CD4-positive, alpha-beta T cell (primary cell): ENCODE results near the gene ANKRD13D. TPM values are rescaled to one million over a fixed set of nuclear protein-coding genes. Genes with fewer than 3 reads are reported as not detected.

Experiments
- ATAC-seq: fragments of 200-7000 bp; cut with Tn5 transposase; one replicate; pipeline ENCODE4 v1.10.0; 2022; ENCODE audit warnings: mild to moderate bottlenecking; ENCODE audit not compliant: poor library complexity
- CTCF ChIA-PET: fragments of 350-600 bp; sonication (Branson Sonifier 250); formaldehyde crosslinking; loops from one replicate; lab custom pipeline; 2021; ENCODE audit warnings: antibody characterized with exemption, inconsistent platforms; lab: Charles Lee
- POLR2A ChIA-PET: fragments of 350-600 bp; sonication (Branson Sonifier 250); formaldehyde crosslinking; loops from one replicate; lab custom pipeline; 2021; ENCODE audit warnings: antibody characterized with exemption, inconsistent platforms; lab: Charles Lee
- DNase-seq, 14 experiments: peaks; one replicate each; pipeline ENCODE4 v3.0.0-alpha.2; 2013 to 2020; ENCODE audit warnings: mixed read lengths in 2 of 14
- H3K27ac ChIP-seq, 2 donors: one replicate each; pipeline versions ENCODE4 v1.5.1 to v1.7.0; 2013; ENCODE audit warnings: low read length in 2 of 2, low read depth in 1 of 2, mild to moderate bottlenecking in 1 of 2
- H3K27me3 ChIP-seq, 2 experiments: 1 replicate in 1 of 2; 2 replicates in 1 of 2; pipeline versions ENCODE4 v1.6.1 to v1.7.0; 2013; ENCODE audit warnings: low read length in 2 of 2, control low read depth in 1 of 2, mild to moderate bottlenecking in 1 of 2, moderate library complexity in 1 of 2; ENCODE audit not compliant: insufficient read depth in 2 of 2, control insufficient read depth in 1 of 2
- H3K36me3 ChIP-seq: one replicate; pipeline ENCODE4 v1.6.1; 2013; ENCODE audit warnings: low read length, control low read depth; ENCODE audit not compliant: insufficient read depth
- H3K4me1 ChIP-seq: one replicate; pipeline ENCODE4 v1.6.1; 2013; ENCODE audit warnings: low read length, control low read depth; ENCODE audit not compliant: insufficient read depth
- H3K4me3 ChIP-seq: one replicate; pipeline ENCODE4 v1.5.1; 2013; ENCODE audit warnings: mild to moderate bottlenecking, low read length, moderate library complexity
- H3K9me3 ChIP-seq, 2 experiments: 1 replicate in 1 of 2; 2 replicates in 1 of 2; pipeline versions ENCODE4 v1.6.1 to v1.7.0; 2013; ENCODE audit warnings: low read length in 2 of 2, mild to moderate bottlenecking in 2 of 2, control low read depth in 1 of 2, moderate library complexity in 1 of 2; ENCODE audit not compliant: control insufficient read depth in 1 of 2, insufficient read depth in 1 of 2
- H3K27ac Mint-ChIP-seq: one replicate; pipeline ENCODE4 v1.8.0; 2020; ENCODE audit warnings: mixed read lengths
- H3K27me3 Mint-ChIP-seq: one replicate; pipeline ENCODE4 v1.8.0; 2021; ENCODE audit warnings: mixed read lengths
- H3K36me3 Mint-ChIP-seq: one replicate; pipeline ENCODE4 v1.8.0; 2021; ENCODE audit warnings: low read depth, mixed read lengths
- H3K4me1 Mint-ChIP-seq: one replicate; pipeline ENCODE4 v1.8.0; 2021; ENCODE audit warnings: low read depth, mixed read lengths
- H3K4me3 Mint-ChIP-seq: one replicate; pipeline ENCODE4 v1.8.0; 2020; ENCODE audit warnings: mild to moderate bottlenecking, mixed read lengths
- H3K9me3 Mint-ChIP-seq: one replicate; pipeline ENCODE4 v1.8.0; 2020; ENCODE audit warnings: mixed read lengths
- CTCF ChIP-seq: fragments of 200-600 bp; IDR thresholded peaks from one replicate; pipeline ENCODE4 v1.8.0; 2022; ENCODE audit warnings: antibody characterized with exemption, mild to moderate bottlenecking
- intact Hi-C, 2 experiments: fragments of 100-400 bp; cut with DNase I in 1 of 2; cut with micrococcal nuclease in 1 of 2; formaldehyde crosslinking; loops; one replicate each; pipeline versions ENCODE4 v1.15.1 to v1.9.0; 2023 to 2025; cut with DNase I, micrococcal nuclease
- total RNA-seq, 174 experiments: library from RNA in 2 of 174; stranded (reverse) in 2 of 174; gene quantifications; one replicate each; pipeline ENCODE4 v1.2.3 and lab custom pipeline; 2021 to 2026

ANKRD13D gene
- total RNA-seq, 2 experiments from 2014 or later: 160 to 161 TPM

DNA sequence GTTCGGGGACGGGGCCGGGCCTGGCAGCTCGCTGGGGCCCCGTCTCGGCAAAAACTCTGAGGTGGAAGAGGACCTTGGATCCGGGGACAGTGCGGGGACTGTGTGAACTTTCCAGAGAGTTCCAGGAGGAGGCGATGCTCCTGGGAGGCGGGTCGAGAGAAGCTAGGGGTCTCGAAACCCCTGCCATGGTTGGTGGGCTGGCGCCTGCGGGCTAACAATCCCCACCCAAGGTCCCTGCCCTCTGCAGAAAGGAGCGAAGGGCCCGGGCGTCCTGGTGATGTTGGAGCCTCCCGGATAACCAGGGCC, 27.5 kb upstream of the ANKRD13D start:
- Histone ChIP-seq H3K27me3 (no peaks in the 10 kb centered on the region), H3K36me3 (peaks cover 8% of the 10 kb centered on the region), H3K4me3 (no peak overlapping the region), H3K4me1 (peaks cover 37% of the 10 kb centered on the region), H3K9me3 (no peaks in the 10 kb centered on the region), H3K27ac (no peak overlapping the region)
- Mint-ChIP-seq H3K9me3 (no peaks in the 10 kb centered on the region), H3K4me3 (no peak overlapping the region), H3K4me1 (peaks cover 51% of the 10 kb centered on the region), H3K27ac (no peak overlapping the region), H3K27me3 (no peaks in the 10 kb centered on the region), H3K36me3 (peaks cover 13% of the 10 kb centered on the region)
- CTCF ChIA-PET: interaction anchor here (1.0 to 4.9 kb wide), 12 partner anchors 8 to 121 kb away, joined by 3 to 57 read pairs (median 5); partner anchors contain the start of genes ANKRD13D and SSH3
- no peak for ATAC-seq
- DNase-seq: peak in 1 of 14 experiments; percentile 30
- no peak for TF ChIP-seq CTCF
- intact Hi-C loops: no loop called here
- POLR2A ChIA-PET: interaction anchor here (1.2 to 3.1 kb wide), 11 partner anchors 10 to 176 kb away, joined by 4 to 28 read pairs (median 8); partner anchors contain the start of genes ANKRD13D, PTPRCAP and SSH3

- peaks cover 37% of the 10 kb centered on the region for H3K4me1 ChIP-seq
- Mint-ChIP-seq H3K27me3 (no peaks in the 10 kb centered on the region), H3K27ac (peak overlapping the region; percentile 79), H3K9me3 (no peaks in the 10 kb centered on the region), H3K4me3 (peak overlapping the region; percentile 88), H3K36me3 (peaks cover 11% of the 10 kb centered on the region), H3K4me1 (peaks cover 52% of the 10 kb centered on the region)
- ChIA-PET CTCF (interaction anchor here (0.6 to 4.9 kb wide), 13 partner anchors 9 to 151 kb away, joined by 3 to 57 read pairs (median 5); partner anchors contain the start of genes ANKRD13D and SSH3), POLR2A (interaction anchor here (1.2 to 3.1 kb wide), 11 partner anchors 10 to 175 kb away, joined by 4 to 28 read pairs (median 8); partner anchors contain the start of genes ANKRD13D, PTPRCAP and SSH3)
- H3K36me3 ChIP-seq: peaks cover 3% of the 10 kb centered on the region
- H3K27me3 ChIP-seq: no peaks in the 10 kb centered on the region
- DNase-seq (peak in 2 of 14 experiments; percentile 5 to 30), ATAC-seq (no peak)
- no peak for TF ChIP-seq CTCF
- H3K4me3 ChIP-seq: no peak overlapping the region
- H3K27ac ChIP-seq: no peak overlapping the region
- H3K9me3 ChIP-seq: no peaks in the 10 kb centered on the region
- intact Hi-C loops: loop anchor here (1.0 to 2.0 kb wide), 5 partner anchors 21 to 121 kb away; no protein-coding TSS in a partner anchor
Measured at GRCh38 chr11:67261946-67262681, 27.0 kb upstream of the ANKRD13D start.

GRCh38 chr11:67262731-67263675, 26.1 kb upstream of the ANKRD13D start:
- no peak overlapping the region for H3K4me3 ChIP-seq
- H3K27me3 ChIP-seq: no peaks in the 10 kb centered on the region
- peak; percentile 47 for ATAC-seq
- peaks cover 6% of the 10 kb centered on the region for H3K36me3 ChIP-seq
- intact Hi-C loops: loop anchor here (1.0 to 2.0 kb wide), 5 partner anchors 22 to 120 kb away; no protein-coding TSS in a partner anchor
- H3K4me3 Mint-ChIP-seq: peak overlapping the region; percentile 88
- ChIA-PET CTCF (interaction anchor here (0.6 to 4.9 kb wide), 15 partner anchors 9 to 150 kb away, joined by 3 to 57 read pairs (median 4); partner anchors contain the start of genes ANKRD13D and SSH3), POLR2A (interaction anchor here (0.8 to 3.1 kb wide), 11 partner anchors 9 to 120 kb away, joined by 3 to 28 read pairs (median 8); partner anchors contain the start of genes ANKRD13D and SSH3)
- no peak overlapping the region for H3K27ac ChIP-seq
- H3K4me1 Mint-ChIP-seq: peaks cover 61% of the 10 kb centered on the region
- H3K9me3 Mint-ChIP-seq: no peaks in the 10 kb centered on the region
- TF ChIP-seq CTCF: peak; percentile 84
- no peaks in the 10 kb centered on the region for H3K9me3 ChIP-seq
- peak; percentile 61 to 84 (median 70) for DNase-seq
- H3K4me1 ChIP-seq: peaks cover 42% of the 10 kb centered on the region
- peak overlapping the region; percentile 79 for H3K27ac Mint-ChIP-seq
- no peaks in the 10 kb centered on the region for H3K27me3 Mint-ChIP-seq
- H3K36me3 Mint-ChIP-seq: peaks cover 19% of the 10 kb centered on the region
